Glutamatergic neuron (in vitro differentiated cells): ENCODE results near the gene MRPL23. TPM values are rescaled to one million over a fixed set of nuclear protein-coding genes. Genes with fewer than 3 reads are reported as not detected.

ENCODE experiments used
- DNase-seq: peaks from one replicate; pipeline ENCODE4 v3.0.0; 2022
- H3K27ac Mint-ChIP-seq: one replicate; pipeline ENCODE4 v1.8.0; 2020; ENCODE audit warnings: mild to moderate bottlenecking, mixed read lengths, inconsistent platforms; ENCODE audit not compliant: unreplicated experiment
- H3K27me3 Mint-ChIP-seq: one replicate; pipeline ENCODE4 v1.8.0; 2020; ENCODE audit warnings: mild to moderate bottlenecking, moderate library complexity, mixed read lengths, inconsistent platforms; ENCODE audit not compliant: unreplicated experiment
- H3K36me3 Mint-ChIP-seq: one replicate; pipeline ENCODE4 v1.8.0; 2020; ENCODE audit warnings: mild to moderate bottlenecking, mixed read lengths, inconsistent platforms; ENCODE audit not compliant: unreplicated experiment
- H3K4me1 Mint-ChIP-seq: one replicate; pipeline ENCODE4 v1.8.0; 2020; ENCODE audit warnings: mild to moderate bottlenecking, low read depth, mixed read lengths, inconsistent platforms; ENCODE audit not compliant: unreplicated experiment
- H3K4me3 Mint-ChIP-seq: one replicate; pipeline ENCODE4 v1.8.0; 2020; ENCODE audit warnings: mild to moderate bottlenecking, mixed read lengths, inconsistent platforms; ENCODE audit not compliant: unreplicated experiment
- H3K9me3 Mint-ChIP-seq: one replicate; pipeline ENCODE4 v1.8.0; 2020; ENCODE audit warnings: mild to moderate bottlenecking, moderate library complexity, mixed read lengths, inconsistent platforms; ENCODE audit not compliant: unreplicated experiment
- total RNA-seq: library from RNA; stranded (reverse); fragmentation: NEBNext Ultra II Directional; extraction: Animal tissue kit (Norgen Biotek cat#: 25700); gene quantifications from one replicate; pipeline ENCODE4 v1.2.1, GENCODE V29; 2021; ENCODE audit not compliant: unreplicated experiment
- TF ChIP-seq, protein P1 (sequence below): fragments of 200-600 bp; sonication (generic); IDR thresholded peaks from one replicate; pipeline ENCODE4 v1.5.0; 2021; ENCODE audit not compliant: partially characterized antibody, unreplicated experiment

The MRPL23 gene
- total RNA-seq, 1 donor from 2014 or later = 27.6 TPM

DNA sequence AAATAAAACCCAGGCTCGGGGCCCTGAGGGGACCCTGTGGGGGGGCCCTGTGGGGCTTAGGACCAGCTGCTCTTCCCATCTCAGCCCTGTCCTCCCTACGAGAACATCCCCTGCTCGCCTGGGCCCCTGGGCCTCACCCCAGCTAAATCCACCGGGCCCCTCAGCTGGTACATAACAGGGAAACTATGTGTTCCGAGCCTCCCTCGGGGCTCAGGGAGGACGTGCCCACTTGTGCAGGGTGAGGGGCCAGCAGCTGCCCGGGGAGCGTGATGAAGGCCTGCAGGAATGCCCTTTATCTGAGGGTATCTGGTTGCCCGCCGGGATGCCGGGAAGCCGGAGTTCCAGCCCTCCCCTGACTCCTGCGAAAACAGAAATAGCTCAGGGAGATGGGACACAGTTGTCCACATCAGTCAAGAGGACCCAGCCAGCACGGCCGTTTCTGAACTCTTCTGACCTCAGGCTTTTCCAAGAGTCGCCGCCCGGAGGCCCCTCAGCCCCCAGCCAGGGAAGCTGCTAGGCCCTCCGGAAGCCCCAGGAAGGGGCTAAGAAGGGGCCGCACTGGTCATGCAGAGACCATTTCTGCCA, 20.6 kb downstream of the MRPL23 start:
- TF ChIP-seq, protein P1, sequence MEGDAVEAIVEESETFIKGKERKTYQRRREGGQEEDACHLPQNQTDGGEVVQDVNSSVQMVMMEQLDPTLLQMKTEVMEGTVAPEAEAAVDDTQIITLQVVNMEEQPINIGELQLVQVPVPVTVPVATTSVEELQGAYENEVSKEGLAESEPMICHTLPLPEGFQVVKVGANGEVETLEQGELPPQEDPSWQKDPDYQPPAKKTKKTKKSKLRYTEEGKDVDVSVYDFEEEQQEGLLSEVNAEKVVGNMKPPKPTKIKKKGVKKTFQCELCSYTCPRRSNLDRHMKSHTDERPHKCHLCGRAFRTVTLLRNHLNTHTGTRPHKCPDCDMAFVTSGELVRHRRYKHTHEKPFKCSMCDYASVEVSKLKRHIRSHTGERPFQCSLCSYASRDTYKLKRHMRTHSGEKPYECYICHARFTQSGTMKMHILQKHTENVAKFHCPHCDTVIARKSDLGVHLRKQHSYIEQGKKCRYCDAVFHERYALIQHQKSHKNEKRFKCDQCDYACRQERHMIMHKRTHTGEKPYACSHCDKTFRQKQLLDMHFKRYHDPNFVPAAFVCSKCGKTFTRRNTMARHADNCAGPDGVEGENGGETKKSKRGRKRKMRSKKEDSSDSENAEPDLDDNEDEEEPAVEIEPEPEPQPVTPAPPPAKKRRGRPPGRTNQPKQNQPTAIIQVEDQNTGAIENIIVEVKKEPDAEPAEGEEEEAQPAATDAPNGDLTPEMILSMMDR = no peak
- Mint-ChIP-seq H3K36me3 (no peaks in the 10 kb centered on the region), H3K9me3 (no peaks in the 10 kb centered on the region), H3K4me3 (no peak overlapping the region), H3K27me3 (no peaks in the 10 kb centered on the region), H3K4me1 (no peaks in the 10 kb centered on the region), H3K27ac (no peak overlapping the region)
- no peak for DNase-seq

DNA sequence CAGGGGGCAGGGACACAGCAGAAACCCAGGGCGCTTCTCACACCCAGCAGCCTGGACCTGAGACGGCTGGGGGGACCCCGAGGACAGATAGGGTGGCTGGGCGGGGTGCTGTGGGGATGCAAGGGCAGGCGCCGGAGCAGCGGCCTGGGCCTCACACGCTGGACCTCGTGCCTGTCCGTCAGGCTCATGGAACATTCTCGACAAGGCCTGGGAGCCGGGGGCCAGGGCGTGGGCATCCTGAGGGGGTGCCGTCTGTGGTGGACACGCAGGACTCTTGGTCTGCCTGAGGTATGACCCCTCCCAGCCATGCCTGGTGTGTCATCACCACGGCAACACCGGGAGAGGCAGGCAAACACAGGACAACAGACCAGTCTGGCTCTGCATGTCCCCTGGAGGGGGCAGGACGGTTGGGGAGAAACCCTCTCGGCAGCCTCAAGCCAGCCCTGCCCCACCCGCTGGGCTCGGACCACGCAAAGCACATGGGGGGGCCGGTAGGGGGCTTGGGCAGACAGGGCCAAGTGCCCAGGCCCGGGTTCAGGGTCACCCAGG, 21.4 kb downstream of the MRPL23 start:
- TF ChIP-seq, protein P1 = no peak
- no peak overlapping the region for H3K4me3 Mint-ChIP-seq
- H3K9me3 Mint-ChIP-seq = no peaks in the 10 kb centered on the region
- DNase-seq = no peak
- H3K27ac Mint-ChIP-seq = no peak overlapping the region
- H3K36me3 Mint-ChIP-seq = no peaks in the 10 kb centered on the region
- H3K4me1 Mint-ChIP-seq = no peaks in the 10 kb centered on the region
- no peaks in the 10 kb centered on the region for H3K27me3 Mint-ChIP-seq

DNA sequence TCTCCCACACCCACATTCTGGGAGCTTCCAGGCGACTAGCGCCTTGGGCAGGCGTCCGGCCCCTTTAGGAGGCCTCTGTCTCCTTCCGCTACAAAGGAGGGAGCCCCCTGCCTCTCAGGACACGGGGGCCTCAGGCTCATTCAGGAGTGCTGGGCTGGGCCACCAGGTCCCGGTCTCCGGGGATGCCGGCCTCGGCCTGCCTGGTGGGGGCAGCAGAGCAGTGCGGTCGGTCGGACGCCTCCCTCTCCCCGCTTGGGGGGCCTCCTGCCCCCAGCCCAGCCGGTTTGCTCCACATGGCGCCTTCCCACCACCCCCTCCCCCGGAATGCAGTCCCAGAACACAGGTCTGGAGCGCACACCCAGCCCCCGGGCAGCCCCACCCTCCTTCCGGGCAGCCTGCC, 21.9 kb downstream of the MRPL23 start:
- Mint-ChIP-seq H3K27me3 (no peaks in the 10 kb centered on the region), H3K4me3 (no peak overlapping the region), H3K4me1 (no peaks in the 10 kb centered on the region), H3K9me3 (no peaks in the 10 kb centered on the region), H3K36me3 (no peaks in the 10 kb centered on the region), H3K27ac (no peak overlapping the region)
- TF ChIP-seq, protein P1 = no peak
- DNase-seq = no peak

DNA sequence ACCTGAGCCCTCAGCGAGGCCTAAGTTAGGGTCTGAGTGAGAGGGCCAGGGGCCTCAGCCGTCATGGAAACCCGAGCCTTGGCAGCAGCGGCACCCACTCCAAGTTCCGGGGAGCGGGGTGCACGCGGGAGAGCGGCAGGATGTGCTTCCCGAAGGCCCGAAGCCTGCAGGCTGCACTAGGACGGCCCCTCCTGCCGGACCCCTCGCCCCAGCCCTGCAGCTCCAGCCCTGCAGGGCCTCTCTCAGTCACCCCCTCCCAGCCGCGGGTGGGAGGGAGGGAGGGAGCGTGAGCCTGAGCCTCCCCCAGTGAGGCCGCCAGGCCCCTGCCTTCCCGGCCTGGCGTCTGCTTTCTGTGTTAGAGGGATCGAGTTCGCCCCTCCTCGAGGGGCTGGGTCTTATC, 22.6 kb downstream of the MRPL23 start:
- DNase-seq = no peak
- Mint-ChIP-seq H3K27ac (no peak overlapping the region), H3K36me3 (no peaks in the 10 kb centered on the region), H3K27me3 (no peaks in the 10 kb centered on the region), H3K9me3 (no peaks in the 10 kb centered on the region), H3K4me1 (no peaks in the 10 kb centered on the region), H3K4me3 (no peak overlapping the region)
- TF ChIP-seq, protein P1 = no peak

DNA sequence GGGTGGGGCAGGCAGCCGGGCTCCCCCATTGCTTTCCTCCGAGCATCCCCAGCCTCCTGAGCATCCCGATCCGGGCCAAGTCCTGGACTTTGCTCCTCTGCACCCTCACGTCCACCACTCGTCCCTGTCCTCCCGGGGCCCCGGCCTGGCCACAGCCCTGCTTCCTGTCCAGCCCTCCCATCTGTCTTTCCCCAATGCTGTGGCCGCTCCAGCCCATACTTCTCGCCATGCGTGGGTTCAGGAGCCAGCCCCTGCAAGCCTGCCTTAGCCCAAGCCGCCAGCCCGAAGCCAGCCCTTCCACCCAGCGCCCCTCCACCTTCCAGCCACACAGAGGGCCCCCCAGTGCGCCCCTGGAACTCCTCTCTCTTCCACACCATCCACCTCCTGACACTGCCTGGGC, 23.8 kb downstream of the MRPL23 start:
- Mint-ChIP-seq H3K27ac (no peak overlapping the region), H3K4me1 (no peaks in the 10 kb centered on the region), H3K9me3 (no peaks in the 10 kb centered on the region), H3K4me3 (no peak overlapping the region), H3K27me3 (no peaks in the 10 kb centered on the region), H3K36me3 (no peaks in the 10 kb centered on the region)
- TF ChIP-seq, protein P1 = no peak
- DNase-seq = peak; percentile 4
